ENCODE measurements around the gene TBC1D30.
A peak's percentile ranks its signal among the peaks of the same experiment; 100 is the strongest.
"Not testable (repeated sequence)": the region's sequence is repeated elsewhere in the genome, so short reads cannot be mapped to it uniquely, and the experiment has no call there.

TBC1D30 gene

GRCh38 chr12:64806173-64806572 is 18.3 kb upstream of the TBC1D30 start:
- DNase-seq = no peak

- DNase-seq = peak; percentile 43 to 46
These were observed 17.6 kb upstream of the TBC1D30 start for GRCh38 chr12:64806593-64807460.

- DNase-seq = no peak
These were observed 16.3 kb upstream of the TBC1D30 start for GRCh38 chr12:64808110-64808509.

GRCh38 chr12:64810831-64811230 is 13.6 kb upstream of the TBC1D30 start:
- no peak for DNase-seq

- no peak for DNase-seq
These were observed 10.7 kb upstream of the TBC1D30 start for GRCh38 chr12:64813723-64814122.

GRCh38 chr12:64814432-64814831 is 10.0 kb upstream of the TBC1D30 start:
- no peak for DNase-seq

- DNase-seq = no peak
These were observed 4.5 kb upstream of the TBC1D30 start for GRCh38 chr12:64819816-64820402.

- no peak for DNase-seq
These were observed 3.9 kb upstream of the TBC1D30 start for GRCh38 chr12:64820593-64820992.

- DNase-seq = no peak
These were observed 3.3 kb upstream of the TBC1D30 start for GRCh38 chr12:64821116-64821630.

GRCh38 chr12:64824130-64824499 is 332 bp upstream of the TBC1D30 start:
- DNase-seq = no peak

GRCh38 chr12:64825143-64826021 is 935 bp downstream of the TBC1D30 start:
- DNase-seq = no peak

GRCh38 chr12:64826234-64826633 is 1.8 kb downstream of the TBC1D30 start:
- peak; percentile 16 to 46 for DNase-seq

GRCh38 chr12:64828713-64829112 is 4.3 kb downstream of the TBC1D30 start:
- DNase-seq = no peak

GRCh38 chr12:64833928-64834327 is 9.5 kb downstream of the TBC1D30 start:
- DNase-seq = no peak

- DNase-seq = no peak
These were observed 11.5 kb downstream of the TBC1D30 start for GRCh38 chr12:64835901-64836300.

- DNase-seq = no peak
These were observed 12.4 kb downstream of the TBC1D30 start for GRCh38 chr12:64836856-64837255.

GRCh38 chr12:64837427-64837826 is 13.0 kb downstream of the TBC1D30 start:
- DNase-seq = no peak

GRCh38 chr12:64840119-64840518 is 15.7 kb downstream of the TBC1D30 start:
- no peak for DNase-seq

GRCh38 chr12:64840949-64841717 is 16.7 kb downstream of the TBC1D30 start:
- DNase-seq = no peak

GRCh38 chr12:64848409-64848808 is 24.0 kb downstream of the TBC1D30 start:
- not testable (repeated sequence) for DNase-seq

GRCh38 chr12:64858882-64859605 is 34.6 kb downstream of the TBC1D30 start:
- DNase-seq = no peak
